ENCODE measurements around the gene SUGCT. TPM values are rescaled to one million over a fixed set of nuclear protein-coding genes. Genes with fewer than 3 reads are reported as not detected.

SUGCT gene
- total RNA-seq, 1 donor from 2014 or later, result 4.4 TPM

DNA sequence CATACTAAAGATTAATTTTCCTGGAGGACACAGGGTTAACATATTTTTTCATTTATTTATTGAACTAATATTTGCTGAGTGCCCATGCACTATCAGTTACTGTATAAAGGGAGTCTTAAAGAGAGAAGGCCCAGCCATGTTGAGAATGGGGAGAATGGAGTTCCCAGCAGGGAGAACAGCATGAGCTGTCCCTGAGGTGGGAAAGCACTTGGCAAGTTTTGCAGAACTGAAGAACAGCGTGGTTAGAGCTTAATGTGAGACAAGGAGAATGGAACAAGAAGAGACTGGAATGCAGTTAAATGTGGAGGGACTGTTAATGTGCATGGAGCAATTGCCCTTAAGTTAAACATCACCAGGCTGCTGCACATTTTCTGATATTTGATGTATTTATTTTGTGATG lies 435.4 kb downstream of the SUGCT start:
- no peak for TF ChIP-seq CTCF (conservative IDR thresholded peaks at IDR 0.05; ENCODE audit: low read depth, low read length)
- H3K4me3 ChIP-seq (ENCODE audit: low read depth, low read length), result no peak overlapping the region
- DNase-seq (ENCODE audit: low read depth), result no peak

DNA sequence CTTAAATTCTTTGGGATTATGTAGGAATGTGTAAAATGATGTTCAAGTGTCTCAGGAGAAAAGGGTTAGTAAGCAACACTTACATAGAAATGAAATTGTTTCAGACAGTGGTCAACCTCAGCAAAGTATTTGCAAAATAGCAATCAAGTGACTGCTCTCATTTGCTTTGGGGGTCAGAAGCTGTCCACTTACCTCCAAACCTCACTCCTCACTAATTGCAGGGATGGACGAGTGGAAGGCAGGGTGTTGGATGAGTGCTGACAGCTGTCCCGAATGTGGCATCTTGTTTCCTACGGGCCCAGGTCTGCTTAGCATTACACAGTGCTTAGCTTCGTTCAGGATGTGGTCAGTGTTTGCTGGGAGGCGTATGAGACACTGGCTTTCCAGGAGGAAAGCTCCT lies 437.0 kb downstream of the SUGCT start:
- TF ChIP-seq CTCF (conservative IDR thresholded peaks at IDR 0.05; ENCODE audit: low read depth, low read length), result no peak
- DNase-seq (ENCODE audit: low read depth), result no peak
- no peak overlapping the region for H3K4me3 ChIP-seq (ENCODE audit: low read depth, low read length)

DNA sequence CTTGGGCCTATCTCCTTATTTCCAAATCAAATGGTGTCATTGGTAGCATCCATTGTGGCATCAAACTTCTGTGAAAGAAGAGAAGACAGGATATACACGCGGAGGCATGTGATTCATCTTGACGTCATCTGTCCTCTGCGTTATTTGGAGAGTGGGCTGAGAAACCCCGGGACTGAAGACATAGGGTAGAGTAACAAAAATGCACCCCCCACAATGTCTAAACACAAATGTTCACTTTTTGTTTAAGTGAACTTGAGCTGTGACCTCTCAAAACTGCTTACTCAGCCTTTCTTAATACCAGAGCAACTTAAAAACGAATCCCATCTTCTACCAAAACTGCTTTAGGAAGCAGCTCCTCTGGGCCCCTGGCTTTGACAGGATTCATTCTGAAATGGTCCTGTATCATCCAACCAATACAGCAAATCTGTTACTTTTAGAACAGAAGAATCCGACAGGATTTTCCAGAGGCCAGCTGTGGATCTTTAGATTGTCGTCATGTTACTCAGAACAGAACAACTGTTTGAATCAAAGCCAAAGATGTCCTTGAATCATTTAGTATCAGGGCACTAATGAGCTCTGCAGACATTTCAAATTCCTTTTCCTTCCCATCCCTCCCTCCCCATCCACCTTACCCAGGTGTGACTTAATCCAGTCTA lies 438.1 kb downstream of the SUGCT start:
- no peak for TF ChIP-seq CTCF (conservative IDR thresholded peaks at IDR 0.05; ENCODE audit: low read depth, low read length)
- H3K4me3 ChIP-seq (ENCODE audit: low read depth, low read length), result no peak overlapping the region
- DNase-seq (ENCODE audit: low read depth), result no peak

DNA sequence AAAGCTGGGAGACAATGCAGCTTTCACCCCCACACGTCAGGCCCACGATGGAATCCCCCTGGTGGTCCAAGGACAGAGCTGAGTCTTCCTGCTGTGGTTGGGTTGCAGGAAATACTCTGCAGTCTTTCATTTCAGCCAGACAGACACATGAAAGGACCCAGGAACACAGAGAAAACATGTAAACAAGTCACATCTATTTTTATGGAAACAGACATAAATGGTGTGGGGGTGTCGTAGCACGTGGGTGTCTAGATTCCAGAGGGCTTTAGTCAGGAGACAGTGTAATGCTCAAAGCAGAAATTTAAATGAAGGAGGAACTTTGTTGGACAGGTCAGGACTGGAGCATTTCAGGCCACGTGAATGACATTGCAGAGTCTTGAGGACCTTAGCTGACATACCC lies 444.6 kb downstream of the SUGCT start:
- H3K4me3 ChIP-seq (ENCODE audit: low read depth, low read length), result no peak overlapping the region
- TF ChIP-seq CTCF (conservative IDR thresholded peaks at IDR 0.05; ENCODE audit: low read depth, low read length), result no peak
- DNase-seq (ENCODE audit: low read depth), result no peak

DNA sequence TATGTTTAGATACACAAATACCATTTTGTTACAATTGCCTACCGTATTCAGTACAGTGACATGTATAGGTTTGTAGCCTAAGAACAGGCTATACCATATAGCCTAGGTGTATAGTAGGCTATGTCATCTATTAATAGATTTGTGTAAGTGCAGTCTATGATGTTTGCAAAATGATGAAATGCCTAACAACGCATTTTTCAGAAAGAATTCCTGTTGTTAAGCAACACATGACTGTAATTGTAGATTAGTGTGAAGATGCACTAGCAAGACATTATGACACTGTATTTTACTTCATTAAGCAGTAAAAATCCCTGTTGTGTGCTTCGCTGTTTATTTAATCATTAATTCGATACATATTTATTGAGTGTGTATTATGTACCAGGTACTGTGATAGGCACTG lies 446.0 kb downstream of the SUGCT start:
- TF ChIP-seq CTCF (conservative IDR thresholded peaks at IDR 0.05; ENCODE audit: low read depth, low read length), result no peak
- DNase-seq (ENCODE audit: low read depth), result no peak
- H3K4me3 ChIP-seq (ENCODE audit: low read depth, low read length), result no peak overlapping the region

- no peak overlapping the region for H3K4me3 ChIP-seq (ENCODE audit: low read depth, low read length)
- TF ChIP-seq CTCF (conservative IDR thresholded peaks at IDR 0.05; ENCODE audit: low read depth, low read length), result no peak
- DNase-seq (ENCODE audit: low read depth), result no peak
Observed at GRCh38 chr7:40582539-40582938, 447.7 kb downstream of the SUGCT start.
